Naive thymus-derived CD4-positive, alpha-beta T cell (primary cell): ENCODE data around the gene SLC43A3. TPM values are rescaled to one million over a fixed set of nuclear protein-coding genes. Genes with fewer than 3 reads are reported as not detected.

Experiments used
- ATAC-seq: fragments of 150-1000 bp; cut with Tn5 transposase; 2 replicates; pipeline ENCODE4 v1.10.0; 2021; ENCODE audit warnings: mild to moderate bottlenecking, moderate library complexity
- CTCF ChIA-PET: fragments of 350-600 bp; sonication (Branson Sonifier 250); formaldehyde crosslinking; loops from one replicate; lab custom pipeline; 2021; ENCODE audit warnings: antibody characterized with exemption; lab: Charles Lee
- POLR2A ChIA-PET: fragments of 350-600 bp; sonication (Branson Sonifier 250); formaldehyde crosslinking; loops from one replicate; lab custom pipeline; 2021; ENCODE audit warnings: antibody characterized with exemption, inconsistent platforms; lab: Charles Lee
- DNase-seq, 9 donors: peaks; one replicate each; pipeline versions ENCODE4 v3.0.0 to v3.0.0-alpha.2; 2020 to 2022; ENCODE audit warnings: mixed read lengths in 1 of 9
- H3K27ac ChIP-seq: one replicate; pipeline ENCODE4 v1.7.0; 2013; ENCODE audit warnings: mild to moderate bottlenecking, low read depth, low read length, moderate library complexity
- H3K27me3 ChIP-seq, 2 donors: one replicate each; pipeline ENCODE4 v1.7.0; 2013; ENCODE audit warnings: low read length in 2 of 2, mild to moderate bottlenecking in 2 of 2, moderate library complexity in 2 of 2; ENCODE audit not compliant: control insufficient read depth in 2 of 2, insufficient read depth in 2 of 2
- H3K36me3 ChIP-seq, 3 experiments: 1 replicate in 2 of 3; 2 replicates in 1 of 3; pipeline ENCODE4 v1.7.0; 2013; ENCODE audit warnings: low read length in 3 of 3, mild to moderate bottlenecking in 3 of 3, moderate library complexity in 1 of 3; ENCODE audit not compliant: insufficient read depth in 3 of 3, control insufficient read depth in 2 of 3
- H3K4me1 ChIP-seq, 2 donors: one replicate each; pipeline ENCODE4 v1.7.0; 2013; ENCODE audit warnings: low read length in 2 of 2, mild to moderate bottlenecking in 2 of 2, moderate library complexity in 1 of 2; ENCODE audit not compliant: control insufficient read depth in 2 of 2, insufficient read depth in 2 of 2
- H3K4me3 ChIP-seq: 2 replicates; pipeline ENCODE4 v1.7.0; 2013; ENCODE audit warnings: mild to moderate bottlenecking, low read length
- H3K9me3 ChIP-seq, 3 experiments: 1 replicate in 2 of 3; 2 replicates in 1 of 3; pipeline ENCODE4 v1.7.0; 2013; ENCODE audit warnings: low read length in 3 of 3; ENCODE audit not compliant: control insufficient read depth in 2 of 3
- H3K27ac Mint-ChIP-seq, 9 donors: one replicate each; pipeline ENCODE4 v1.8.0; 2020 to 2022; ENCODE audit warnings: mixed read lengths in 9 of 9, mild to moderate bottlenecking in 8 of 9, moderate library complexity in 5 of 9, inconsistent platforms in 2 of 9
- H3K27me3 Mint-ChIP-seq, 5 donors: one replicate each; pipeline ENCODE4 v1.8.0; 2021 to 2022; ENCODE audit warnings: mixed read lengths in 5 of 5, mild to moderate bottlenecking in 1 of 5
- H3K36me3 Mint-ChIP-seq, 5 donors: one replicate each; pipeline ENCODE4 v1.8.0; 2020 to 2022; ENCODE audit warnings: mixed read lengths in 5 of 5, mild to moderate bottlenecking in 3 of 5, inconsistent platforms in 1 of 5
- H3K4me1 Mint-ChIP-seq, 7 donors: one replicate each; pipeline ENCODE4 v1.8.0; 2020 to 2022; ENCODE audit warnings: mixed read lengths in 7 of 7, mild to moderate bottlenecking in 3 of 7, inconsistent platforms in 1 of 7
- H3K4me3 Mint-ChIP-seq, 10 donors: one replicate each; pipeline ENCODE4 v1.8.0; 2020 to 2022; ENCODE audit warnings: mild to moderate bottlenecking in 10 of 10, mixed read lengths in 10 of 10, moderate library complexity in 6 of 10, inconsistent platforms in 2 of 10
- H3K9me3 Mint-ChIP-seq, 11 donors: one replicate each; pipeline ENCODE4 v1.8.0; 2020 to 2022; ENCODE audit warnings: mixed read lengths in 11 of 11, mild to moderate bottlenecking in 4 of 11, inconsistent platforms in 1 of 11, moderate library complexity in 1 of 11
- intact Hi-C, 2 donors: fragments of 100-400 bp; cut with micrococcal nuclease; formaldehyde crosslinking; loops; one replicate each; pipeline ENCODE4 v1.15.1; 2023
- polyA plus RNA-seq, 2 donors: library from polyadenylated mRNA; unstranded; fragments of 300-500 nt; fragmentation: Illumina TruSeq; gene quantifications; one replicate each; pipeline ENCODE4 v1.2.3, GENCODE V29; 2021
- total RNA-seq, 6 experiments: library from RNA in 5 of 6; stranded (reverse) in 5 of 6; gene quantifications; 1 replicate in 5 of 6; 2 replicates in 1 of 6; pipeline ENCODE4 v1.2.3 and lab custom pipeline; 2021 to 2026

The SLC43A3 gene
- total and polyA plus RNA-seq, 7 experiments from 2014 or later, result 10.0 to 67.9 (median 12.2) TPM

- CTCF ChIA-PET, result interaction anchor here (1.4 to 5.9 kb wide), 4 partner anchors 18 to 116 kb away, joined by 3 to 107 read pairs (median 21); partner anchors contain the start of gene TIMM10
Observed at GRCh38 chr11:57460758-57461749, 34.1 kb upstream of the SLC43A3 start.

GRCh38 chr11:57460022-57460757 is 33.3 kb upstream of the SLC43A3 start, which contains the start of gene RTN4RL2:
RTN4RL2 (plus strand) TSS chr11:57460528; CDS start chr11:57460866, 338 bp downstream.
- peak; percentile 53 for ATAC-seq
- Mint-ChIP-seq H3K4me1 (peaks cover 17 to 40% (median 26%) of the 10 kb centered on the region in 7 donors), H3K4me3 (peak within 1 kb of the TSS; percentile 73 to 99 (median 86)), H3K27me3 (peaks cover 22 to 68% (median 32%) of the 10 kb centered on the region in 5 donors), H3K27ac (peak within 1 kb of the TSS in 1 of 9 donors; percentile 42), H3K9me3 (peaks cover 0 to 2% (median 0%) of the 10 kb centered on the region in 11 donors), H3K36me3 (no peaks in the 10 kb centered on the region)
- no peaks in the 10 kb centered on the region for H3K9me3 ChIP-seq
- CTCF ChIA-PET, result interaction anchor here (0.7 to 5.9 kb wide), 8 partner anchors 13 to 115 kb away, joined by 3 to 107 read pairs (median 4); partner anchors contain the start of gene TIMM10
- no peak within 1 kb of the TSS for H3K27ac ChIP-seq
- intact Hi-C loops, result no loop called here
- peaks cover 12% of the 10 kb centered on the region in 2 donors for H3K27me3 ChIP-seq
- H3K4me1 ChIP-seq, result peaks cover 26% of the 10 kb centered on the region in 2 donors
- peak in 2 of 9 donors; percentile 26 to 46 for DNase-seq
- H3K36me3 ChIP-seq, result no peaks in the 10 kb centered on the region
- POLR2A ChIA-PET, result no interaction called here
- H3K4me3 ChIP-seq, result peak within 1 kb of the TSS; percentile 56

More at GRCh38 chr11:57460758-57461749, 34.1 kb upstream of the SLC43A3 start:
- H3K9me3 Mint-ChIP-seq, result peaks cover 0 to 2% (median 0%) of the 10 kb centered on the region in 11 donors
- intact Hi-C loops, result no loop called here
- H3K4me1 Mint-ChIP-seq, result peaks cover 17 to 40% (median 26%) of the 10 kb centered on the region in 7 donors
- peaks cover 12% of the 10 kb centered on the region in 2 donors for H3K27me3 ChIP-seq
- no peak for ATAC-seq
- POLR2A ChIA-PET, result interaction anchor here (1.0 kb wide), 1 partner anchor 23 kb away, joined by 3 read pairs; no protein-coding TSS in a partner anchor
- H3K4me3 Mint-ChIP-seq, result peak overlapping the region; percentile 16 to 99 (median 45)
- no peaks in the 10 kb centered on the region for H3K9me3 ChIP-seq
- H3K4me3 ChIP-seq, result no peak overlapping the region
- peaks cover 26% of the 10 kb centered on the region in 2 donors for H3K4me1 ChIP-seq
- DNase-seq, result no peak
- H3K27ac ChIP-seq, result no peak overlapping the region
- no peaks in the 10 kb centered on the region for H3K36me3 ChIP-seq
- peaks cover 22 to 64% (median 32%) of the 10 kb centered on the region in 5 donors for H3K27me3 Mint-ChIP-seq
- H3K27ac Mint-ChIP-seq, result no peak overlapping the region
- no peaks in the 10 kb centered on the region for H3K36me3 Mint-ChIP-seq

- peaks cover 12% of the 10 kb centered on the region in 2 donors for H3K27me3 ChIP-seq
- DNase-seq (peak in 4 of 9 donors; percentile 13 to 54 (median 34)), ATAC-seq (no peak)
- peaks cover 0 to 2% (median 0%) of the 10 kb centered on the region in 11 donors for H3K9me3 Mint-ChIP-seq
- peaks cover 26% of the 10 kb centered on the region in 2 donors for H3K4me1 ChIP-seq
- no peaks in the 10 kb centered on the region for H3K36me3 ChIP-seq
- peak overlapping the region; percentile 56 for H3K4me3 ChIP-seq
- intact Hi-C loops, result loop anchor here (1.0 to 5.0 kb wide), 6 partner anchors 21 to 1328 kb away; partner anchors contain the start of genes SLC43A1 (in 1 of the 2) and SLC43A3 (in 1 of the 2)
- no peaks in the 10 kb centered on the region for H3K36me3 Mint-ChIP-seq
- ChIA-PET POLR2A (interaction anchor here (0.6 to 1.6 kb wide), 2 partner anchors 17 to 1119 kb away, joined by 3 to 4 read pairs; no protein-coding TSS in a partner anchor), CTCF (interaction anchor here (0.7 to 6.2 kb wide), 18 partner anchors 14 to 185 kb away, joined by 3 to 107 read pairs (median 4); partner anchors contain the start of gene TIMM10)
- H3K27ac Mint-ChIP-seq, result peak overlapping the region in 4 of 9 donors; percentile 15 to 76 (median 52)
- H3K4me3 Mint-ChIP-seq, result peak overlapping the region; percentile 85 to 99 (median 88)
- H3K4me1 Mint-ChIP-seq, result peaks cover 17 to 40% (median 26%) of the 10 kb centered on the region in 7 donors
- peaks cover 22 to 66% (median 32%) of the 10 kb centered on the region in 5 donors for H3K27me3 Mint-ChIP-seq
- H3K27ac ChIP-seq, result no peak overlapping the region
- H3K9me3 ChIP-seq, result no peaks in the 10 kb centered on the region
Observed at GRCh38 chr11:57459164-57460021, 32.5 kb upstream of the SLC43A3 start.

- Histone ChIP-seq H3K27me3 (peaks cover 12% of the 10 kb centered on the region in 2 donors), H3K4me1 (peaks cover 26% of the 10 kb centered on the region in 2 donors), H3K36me3 (no peaks in the 10 kb centered on the region), H3K4me3 (peak overlapping the region; percentile 56), H3K9me3 (no peaks in the 10 kb centered on the region), H3K27ac (no peak overlapping the region)
- H3K36me3 Mint-ChIP-seq, result no peaks in the 10 kb centered on the region
- intact Hi-C loops, result loop anchor here (1.0 to 5.0 kb wide), 7 partner anchors 22 to 1329 kb away; partner anchors contain the start of genes SLC43A1 (in 1 of the 2) and SLC43A3 (in 1 of the 2)
- peaks cover 22 to 60% (median 32%) of the 10 kb centered on the region in 5 donors for H3K27me3 Mint-ChIP-seq
- H3K4me1 Mint-ChIP-seq, result peaks cover 17 to 40% (median 26%) of the 10 kb centered on the region in 7 donors
- POLR2A ChIA-PET, result interaction anchor here (0.7 to 1.6 kb wide), 6 partner anchors 18 to 132 kb away, joined by 3 to 4 read pairs (median 4); no protein-coding TSS in a partner anchor
- H3K9me3 Mint-ChIP-seq, result peaks cover 0 to 2% (median 0%) of the 10 kb centered on the region in 11 donors
- peak overlapping the region; percentile 77 to 99 (median 88) for H3K4me3 Mint-ChIP-seq
- peak overlapping the region in 4 of 9 donors; percentile 15 to 76 (median 60) for H3K27ac Mint-ChIP-seq
- CTCF ChIA-PET, result interaction anchor here (0.6 to 6.2 kb wide), 21 partner anchors 15 to 249 kb away, joined by 3 to 107 read pairs (median 4); partner anchors contain the start of genes P2RX3, SLC43A3 and TIMM10
- peak; percentile 38 for ATAC-seq
- DNase-seq, result peak in 8 of 9 donors; percentile 24 to 59 (median 36)
Observed at GRCh38 chr11:57458410-57459163, 31.7 kb upstream of the SLC43A3 start.
